ENCODE measurements around the gene CLEC1A.

The CLEC1A gene

DNA sequence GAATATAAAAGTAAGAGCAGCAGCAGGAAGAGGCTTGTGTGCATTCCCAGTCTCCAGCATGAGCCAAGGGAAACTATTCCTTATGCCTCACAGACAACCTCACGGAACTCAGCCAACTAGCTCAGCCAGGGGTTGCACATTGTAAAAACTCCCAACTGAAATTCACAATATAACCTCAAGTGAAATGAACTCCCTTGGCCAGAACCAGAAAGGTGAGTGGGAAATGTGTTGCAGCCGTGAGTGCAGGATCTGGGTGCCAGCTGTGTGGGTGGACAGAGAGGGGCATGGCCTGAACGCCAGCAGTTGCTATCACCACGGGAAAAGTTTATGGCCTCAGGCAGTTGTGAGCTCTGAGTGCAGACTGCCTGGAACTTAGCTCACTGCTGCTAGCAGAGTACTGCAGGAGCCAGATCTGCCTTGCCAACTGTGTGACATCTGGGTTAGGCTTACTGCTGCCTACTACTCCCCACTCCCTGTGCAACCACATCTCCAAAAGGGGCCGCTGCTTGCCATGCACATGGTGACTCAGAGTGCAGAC lies 2.3 kb upstream of the CLEC1A start:
- DNase-seq: no peak

DNA sequence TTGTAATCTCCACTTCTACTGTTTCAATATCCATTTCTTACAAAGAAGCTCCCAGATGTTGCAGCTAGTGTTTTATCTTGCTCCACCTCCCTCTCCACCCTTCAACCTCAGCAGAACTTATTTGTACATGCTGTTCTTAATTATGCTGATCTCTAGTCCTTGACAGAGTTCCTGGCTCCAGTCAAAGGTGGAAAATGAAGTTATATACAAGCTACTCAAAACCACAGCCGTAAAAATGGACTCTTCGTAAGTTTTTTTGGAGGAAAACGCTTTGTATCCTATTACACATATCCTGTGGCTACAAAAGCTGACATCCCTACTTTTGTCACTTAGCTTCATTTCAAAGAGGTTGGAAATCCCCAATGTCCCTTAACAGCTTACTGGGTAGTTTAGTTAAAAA lies 1.3 kb downstream of the CLEC1A start:
- DNase-seq: no peak

DNA sequence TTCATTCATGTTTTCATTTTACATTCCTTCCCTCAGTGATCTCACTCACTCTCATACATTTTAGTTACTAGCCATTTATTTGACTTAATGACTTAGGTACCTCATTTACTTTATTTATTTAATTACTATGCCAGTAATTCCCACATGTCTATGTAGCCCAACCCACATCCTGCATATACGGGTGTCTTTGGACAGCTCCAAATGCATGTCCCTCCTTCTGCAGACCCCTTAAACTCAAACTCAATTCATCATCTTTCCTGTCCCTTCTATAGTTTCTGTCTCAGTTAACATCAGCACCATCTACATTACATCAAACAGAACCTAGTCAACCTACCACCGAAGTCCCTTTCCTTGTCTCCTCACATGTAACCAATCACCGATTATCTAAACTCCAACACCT lies 2.8 kb downstream of the CLEC1A start:
- no peak for DNase-seq

GRCh38 chr12:10094646-10095395 lies 4.0 kb downstream of the CLEC1A start:
- no peak for DNase-seq

DNA sequence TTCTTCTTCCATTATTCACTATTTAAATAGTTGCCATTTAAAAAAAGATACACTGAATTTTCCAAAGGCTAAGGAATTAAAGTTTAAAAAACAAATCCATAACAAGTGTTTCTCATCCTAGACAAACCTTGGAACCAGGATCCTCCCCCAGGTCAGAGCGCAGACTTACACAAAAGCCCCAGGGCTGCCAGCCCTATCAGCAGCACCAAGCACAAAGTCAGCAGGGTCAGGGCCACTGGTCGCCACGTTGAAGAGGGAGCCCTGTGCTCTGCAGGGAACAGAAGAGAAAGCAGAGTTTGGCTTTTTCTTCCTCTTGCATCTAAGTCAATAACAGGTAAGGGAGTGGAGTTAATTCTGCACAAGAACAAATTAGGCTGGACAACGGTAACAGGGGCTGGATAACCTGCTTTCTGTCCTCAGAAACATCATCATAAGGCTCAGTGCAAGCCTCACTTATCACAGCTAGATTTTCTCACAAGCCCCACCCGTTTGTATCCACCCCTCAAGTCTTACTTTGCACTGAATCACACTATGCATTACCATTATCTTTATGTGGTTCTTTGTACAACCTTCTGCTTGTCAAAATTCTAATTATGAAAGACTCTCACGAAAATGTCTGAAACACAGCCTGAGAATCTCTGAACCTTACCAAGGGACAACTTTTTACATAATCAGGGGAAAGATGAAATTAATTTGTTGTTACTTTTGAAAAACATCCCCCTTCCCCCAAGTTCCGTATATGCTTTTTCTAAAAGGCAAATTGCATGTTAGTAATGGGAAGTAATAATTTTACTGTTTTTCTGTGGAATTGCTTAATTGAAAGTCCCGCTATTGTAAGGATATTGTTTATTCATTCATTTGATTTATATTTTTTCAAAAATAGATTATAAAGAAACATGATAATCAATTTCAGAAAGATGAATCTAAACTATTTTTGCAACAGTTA lies 9.6 kb downstream of the CLEC1A start:
- no peak for DNase-seq

DNA sequence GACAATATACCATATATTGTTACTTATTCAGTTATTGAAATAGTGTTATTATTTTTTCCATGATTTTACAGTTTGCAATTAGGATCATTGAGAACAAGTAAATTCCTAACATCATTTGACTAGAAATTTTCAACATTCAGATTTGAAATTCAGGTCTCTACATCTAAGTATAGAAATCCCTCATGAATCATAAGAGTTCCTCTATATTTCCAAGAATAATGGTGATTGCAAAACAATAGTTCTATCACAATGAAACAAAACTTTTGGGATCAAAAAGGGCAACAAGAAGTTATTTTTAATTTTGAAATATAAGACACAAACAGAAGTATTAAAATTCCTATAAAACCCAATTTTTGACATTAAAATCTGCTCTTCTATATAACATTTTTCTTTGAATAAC lies 10.8 kb downstream of the CLEC1A start:
- DNase-seq: no peak

DNA sequence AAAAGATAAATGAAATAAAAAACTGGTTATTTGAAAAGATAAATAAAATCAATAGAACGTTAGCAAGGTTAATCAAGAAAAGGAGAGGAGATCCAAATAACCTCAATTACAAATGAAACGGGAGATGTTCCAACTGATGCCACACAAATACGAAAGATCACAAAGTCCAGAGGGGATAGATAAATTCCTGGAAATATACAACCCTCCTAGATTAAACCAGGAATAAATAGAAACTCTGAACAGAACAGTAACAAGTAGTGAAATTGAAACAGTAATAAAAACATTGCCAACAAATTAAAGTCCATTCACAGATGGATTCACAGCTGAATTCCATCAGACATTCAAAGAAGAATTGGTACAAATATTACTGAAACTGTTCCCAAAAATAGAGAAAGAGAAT lies 12.4 kb downstream of the CLEC1A start:
- no peak for DNase-seq

DNA sequence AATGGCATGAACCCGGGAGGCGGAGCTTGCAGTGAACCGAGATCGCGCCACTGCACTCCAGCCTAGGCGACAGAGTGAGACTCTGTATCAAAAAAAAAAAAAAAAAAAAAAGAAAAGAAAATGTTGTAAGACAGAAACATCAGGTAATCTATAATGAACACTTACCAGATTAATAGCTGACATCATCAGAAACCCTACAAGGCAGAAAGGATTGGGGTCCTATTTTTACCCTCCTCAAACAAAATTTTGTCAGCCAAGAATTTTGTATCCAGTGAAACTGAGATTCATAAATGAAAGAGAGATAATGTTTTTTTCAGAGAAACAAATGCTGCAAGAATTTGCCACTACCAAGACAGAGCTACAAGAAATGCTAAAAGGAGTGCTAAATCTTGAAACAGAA lies 14.1 kb downstream of the CLEC1A start:
- no peak for DNase-seq

DNA sequence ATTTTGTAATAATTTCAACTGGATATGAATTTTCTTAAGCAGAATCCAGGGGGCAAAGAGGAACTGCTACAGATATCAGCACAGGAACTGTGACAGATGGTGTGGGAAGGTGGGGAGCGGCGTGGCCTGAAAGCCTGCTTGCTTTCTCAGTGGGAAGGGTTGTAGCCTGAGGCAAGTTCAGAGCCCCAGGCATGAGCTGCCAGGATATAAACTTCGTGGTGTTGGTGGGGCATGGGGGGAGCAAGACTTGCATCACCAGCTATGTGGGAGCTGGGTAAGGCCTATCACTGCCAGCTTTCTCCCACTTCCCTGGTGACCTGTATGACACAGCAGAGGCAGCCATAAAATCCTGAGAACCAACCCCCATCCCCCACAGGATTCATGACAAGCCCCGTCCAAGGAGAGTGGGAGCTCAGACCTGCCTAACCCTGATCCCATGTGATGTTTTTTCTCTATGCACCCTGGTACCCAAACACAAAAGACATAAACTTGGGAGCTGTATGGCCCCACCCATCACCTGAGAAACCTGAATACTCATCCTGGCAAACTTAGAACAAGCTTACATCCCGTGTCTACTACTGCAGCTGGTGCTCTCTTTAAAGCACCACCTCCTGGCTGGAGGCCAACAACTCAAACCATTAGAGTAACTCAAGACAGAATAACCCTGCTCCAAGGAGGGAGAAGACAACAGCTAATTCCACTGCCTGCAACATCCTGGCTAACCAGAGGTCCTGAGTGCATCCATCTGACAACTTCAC lies 16.5 kb downstream of the CLEC1A start:
- no peak for DNase-seq

GRCh38 chr12:10075451-10075850 lies 23.3 kb downstream of the CLEC1A start:
- DNase-seq: no peak

GRCh38 chr12:10073261-10073660 lies 25.5 kb downstream of the CLEC1A start:
- no peak for DNase-seq

GRCh38 chr12:10072131-10072530 lies 26.7 kb downstream of the CLEC1A start:
- no peak for DNase-seq

DNA sequence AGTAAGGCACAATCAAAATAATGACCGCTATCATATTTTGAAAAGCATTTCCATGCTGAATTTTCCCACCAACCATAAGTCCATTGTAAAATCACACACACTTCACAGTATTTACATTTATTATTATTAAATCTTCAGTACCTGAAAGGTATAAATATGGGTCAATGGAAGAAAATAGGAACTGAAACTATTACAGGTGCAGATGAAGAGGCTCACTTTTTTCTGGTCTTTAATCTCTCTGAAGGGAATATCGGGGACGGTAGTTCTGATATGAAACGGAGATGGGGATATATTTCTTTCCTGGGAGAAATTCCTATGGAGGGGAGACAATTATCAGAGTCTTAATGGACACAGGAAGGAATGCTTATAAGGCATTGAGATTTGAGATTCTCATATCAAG lies 28.4 kb downstream of the CLEC1A start:
- no peak for DNase-seq

DNA sequence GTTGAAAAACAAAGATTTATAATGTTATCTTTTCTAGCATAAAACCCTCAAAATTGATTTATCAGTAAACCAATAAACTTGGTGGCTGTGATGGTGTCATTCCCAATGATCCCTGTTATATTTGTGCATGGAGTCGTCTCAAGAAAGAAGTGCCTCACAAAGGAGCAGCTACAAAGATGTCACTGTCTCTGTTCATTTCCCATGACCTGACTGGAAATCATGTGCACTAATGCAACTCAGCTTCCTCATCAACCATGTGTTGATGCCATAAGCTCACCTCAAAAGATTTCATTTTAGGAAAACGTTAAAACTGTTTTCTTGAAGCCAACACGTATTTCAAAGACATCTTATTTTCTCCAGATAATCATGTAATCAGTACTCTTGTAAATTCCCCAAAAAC lies 28.8 kb downstream of the CLEC1A start:
- no peak for DNase-seq

DNA sequence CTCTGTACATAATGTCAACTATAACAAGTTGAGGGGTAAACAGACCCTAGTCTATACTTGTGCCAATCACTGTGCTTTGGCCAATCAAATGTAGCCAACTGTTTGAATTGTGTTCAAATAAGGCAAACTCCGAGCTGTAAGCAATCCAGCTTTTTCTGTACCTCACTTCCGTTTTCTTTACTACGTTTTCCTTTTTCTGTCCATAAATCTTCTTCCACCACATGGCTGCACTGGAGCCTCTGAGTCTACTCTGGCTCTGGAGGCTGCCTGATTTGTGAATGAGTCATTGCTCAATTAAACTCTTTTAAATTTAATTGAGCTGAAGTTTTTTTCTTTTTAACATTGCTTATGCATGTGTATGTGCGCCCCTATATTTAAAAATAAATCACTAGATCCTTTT lies 29.7 kb downstream of the CLEC1A start:
- DNase-seq: no peak

DNA sequence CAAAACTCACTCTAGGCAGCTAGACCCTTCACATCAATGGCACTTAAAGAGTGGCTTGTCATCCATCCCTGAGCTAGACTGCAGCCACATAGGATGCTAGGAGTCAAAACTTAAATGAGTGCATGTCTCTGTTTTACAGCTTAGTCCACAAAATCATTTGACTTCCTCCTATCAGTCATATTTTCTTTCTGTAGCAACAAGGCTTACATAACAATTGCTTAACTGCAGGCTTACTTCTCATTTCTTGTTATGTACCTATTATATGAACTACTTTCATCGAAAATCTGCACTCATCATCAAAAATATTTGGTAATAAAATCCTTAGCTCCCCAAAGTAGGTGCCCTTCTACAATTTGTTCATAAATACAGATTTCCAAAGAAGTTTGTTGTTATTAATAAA lies 30.1 kb downstream of the CLEC1A start:
- no peak for DNase-seq

GRCh38 chr12:10067942-10068341 lies 30.8 kb downstream of the CLEC1A start:
- DNase-seq: no peak

DNA sequence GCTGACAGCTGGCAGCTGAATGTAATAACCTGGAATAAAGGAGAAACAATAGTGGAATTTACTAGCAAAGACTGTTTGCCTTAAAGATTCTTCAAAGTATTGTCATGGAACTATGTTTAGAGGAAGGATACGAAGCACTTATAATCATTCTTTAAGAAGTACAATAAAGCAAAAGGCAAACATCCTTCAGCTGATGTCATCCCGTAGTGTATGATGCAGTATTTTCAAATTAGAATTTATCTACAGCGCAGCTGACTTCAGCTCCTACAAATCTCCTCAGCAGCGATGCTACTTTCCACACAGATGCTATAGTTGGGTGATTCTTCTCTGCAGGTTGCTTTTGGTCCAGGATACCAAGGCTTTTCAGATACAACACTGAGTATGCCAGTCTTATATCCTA lies 31.5 kb downstream of the CLEC1A start:
- DNase-seq: no peak

- no peak for DNase-seq
Measured at GRCh38 chr12:10065241-10065640, 33.5 kb downstream of the CLEC1A start.

GRCh38 chr12:10058387-10058786 lies 40.4 kb downstream of the CLEC1A start:
- no peak for DNase-seq

DNA sequence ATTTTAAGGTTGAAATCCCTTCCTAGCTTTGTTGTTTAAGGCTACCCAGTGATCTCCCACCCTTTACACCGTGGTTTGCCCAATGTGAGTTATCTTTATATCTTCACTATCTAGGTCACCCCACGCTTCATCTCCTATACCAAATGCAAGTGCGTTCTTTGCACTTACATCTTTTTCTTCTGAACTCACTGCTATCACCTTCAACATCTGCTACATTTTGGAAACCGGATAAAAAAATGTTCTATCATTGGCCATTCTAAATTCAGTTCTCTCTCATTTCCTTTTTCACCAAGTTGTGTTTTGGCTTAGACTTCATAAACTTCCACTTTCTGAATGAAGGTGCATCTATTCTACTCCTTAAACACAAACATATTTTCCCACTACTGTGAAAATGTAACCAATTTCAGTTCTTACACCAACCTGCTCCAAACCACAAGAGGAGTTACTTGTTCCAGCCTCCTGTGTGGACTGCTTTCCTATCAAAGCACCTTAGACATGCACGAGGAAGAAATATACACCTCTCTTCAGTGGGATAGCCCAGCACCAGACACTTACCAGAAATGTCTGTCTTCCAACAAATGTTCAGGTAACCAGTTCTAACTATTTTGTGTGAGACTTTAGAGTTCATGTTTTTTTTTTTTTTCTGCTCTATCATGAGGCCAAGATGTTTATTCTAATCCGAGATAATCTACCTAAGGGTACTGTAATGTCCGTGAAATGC lies 46.4 kb downstream of the CLEC1A start:
- DNase-seq: no peak

GRCh38 chr12:10048526-10048925 lies 50.3 kb downstream of the CLEC1A start:
- no peak for DNase-seq

- no peak for DNase-seq
Measured at GRCh38 chr12:10042167-10042566, 56.6 kb downstream of the CLEC1A start.
